BE2C (cell line): ENCODE data around the gene ATG2A.

Experiments used
- DNase-seq: peaks from one replicate; pipeline ENCODE4 v3.0.0-alpha.2; 2020
- H3K27me3 ChIP-seq: fragments of 250-450 bp; sonication (Bioruptor Pico); 2 replicates; pipeline ENCODE4 v1.5.1; 2020; ENCODE audit warnings: mild to moderate bottlenecking
- H3K36me3 ChIP-seq: fragments of 250-450 bp; sonication (Bioruptor Pico); 2 replicates; pipeline ENCODE4 v1.5.1; 2020; ENCODE audit warnings: mild to moderate bottlenecking
- H3K4me1 ChIP-seq: fragments of 250-450 bp; sonication (Bioruptor Pico); 2 replicates; pipeline ENCODE4 v1.5.1; 2020
- H3K4me3 ChIP-seq: 2 replicates; pipeline ENCODE4 v1.5.1; 2011; ENCODE audit warnings: low read depth, low read length
- H3K9me3 ChIP-seq: fragments of 250-450 bp; sonication (Bioruptor Pico); 2 replicates; pipeline ENCODE4 v1.5.1; 2020
- TF ChIP-seq, protein P1 (sequence below): IDR thresholded peaks from 2 replicates; pipeline ENCODE4 v1.5.1; 2012; ENCODE audit warnings: mild to moderate bottlenecking, low read depth, low read length

ATG2A gene

DNA sequence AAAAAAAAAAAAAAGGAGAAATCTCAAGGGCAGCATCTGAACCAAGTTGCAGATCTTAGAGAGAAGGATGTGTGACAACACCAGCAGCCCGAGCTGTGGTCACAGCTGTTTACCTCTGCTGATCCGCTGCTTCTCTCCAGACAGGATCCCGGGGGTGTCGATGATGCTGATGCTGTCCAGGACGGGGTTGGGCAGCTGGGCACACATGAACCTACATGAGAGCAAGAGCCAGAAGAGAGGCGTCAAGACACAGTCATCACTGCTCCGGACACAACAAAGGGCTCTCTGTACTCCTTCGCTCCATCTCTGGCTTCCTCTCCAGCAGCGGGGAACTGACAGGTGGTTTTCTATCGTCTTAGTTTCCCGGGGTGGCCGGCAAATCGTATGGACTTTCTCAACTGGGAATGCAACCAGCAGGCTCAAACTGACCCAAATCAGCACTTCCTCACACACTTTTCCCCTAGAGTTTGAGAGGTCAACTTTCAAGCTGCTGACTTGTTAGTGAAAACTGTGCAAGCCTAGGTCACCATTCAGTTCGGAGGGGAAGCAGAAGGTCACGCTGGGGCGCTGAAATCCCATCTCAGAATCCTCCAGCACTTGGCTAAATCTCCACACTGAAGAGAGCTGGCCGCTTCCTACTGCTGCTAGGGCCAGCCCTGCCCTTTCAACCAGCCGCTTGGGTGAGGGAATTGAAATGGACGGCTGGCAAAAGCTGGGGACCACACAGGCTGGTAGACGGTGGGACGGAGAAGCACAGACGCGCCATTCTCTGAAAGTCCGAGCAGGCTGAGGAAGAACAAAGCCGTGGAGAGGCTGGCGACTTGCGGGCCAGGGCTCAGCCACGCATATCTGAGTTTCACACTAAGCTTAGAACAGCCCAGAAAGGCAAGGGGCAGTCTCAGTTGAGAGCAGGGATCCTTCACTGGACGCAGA is 42.4 kb downstream of the ATG2A start:
- H3K4me1 ChIP-seq: peaks cover 7% of the 10 kb centered on the region
- H3K4me3 ChIP-seq: no peak overlapping the region
- no peaks in the 10 kb centered on the region for H3K27me3 ChIP-seq
- no peak for DNase-seq
- H3K9me3 ChIP-seq: no peaks in the 10 kb centered on the region
- TF ChIP-seq, protein P1, sequence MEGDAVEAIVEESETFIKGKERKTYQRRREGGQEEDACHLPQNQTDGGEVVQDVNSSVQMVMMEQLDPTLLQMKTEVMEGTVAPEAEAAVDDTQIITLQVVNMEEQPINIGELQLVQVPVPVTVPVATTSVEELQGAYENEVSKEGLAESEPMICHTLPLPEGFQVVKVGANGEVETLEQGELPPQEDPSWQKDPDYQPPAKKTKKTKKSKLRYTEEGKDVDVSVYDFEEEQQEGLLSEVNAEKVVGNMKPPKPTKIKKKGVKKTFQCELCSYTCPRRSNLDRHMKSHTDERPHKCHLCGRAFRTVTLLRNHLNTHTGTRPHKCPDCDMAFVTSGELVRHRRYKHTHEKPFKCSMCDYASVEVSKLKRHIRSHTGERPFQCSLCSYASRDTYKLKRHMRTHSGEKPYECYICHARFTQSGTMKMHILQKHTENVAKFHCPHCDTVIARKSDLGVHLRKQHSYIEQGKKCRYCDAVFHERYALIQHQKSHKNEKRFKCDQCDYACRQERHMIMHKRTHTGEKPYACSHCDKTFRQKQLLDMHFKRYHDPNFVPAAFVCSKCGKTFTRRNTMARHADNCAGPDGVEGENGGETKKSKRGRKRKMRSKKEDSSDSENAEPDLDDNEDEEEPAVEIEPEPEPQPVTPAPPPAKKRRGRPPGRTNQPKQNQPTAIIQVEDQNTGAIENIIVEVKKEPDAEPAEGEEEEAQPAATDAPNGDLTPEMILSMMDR: no peak
- H3K36me3 ChIP-seq: no peaks in the 10 kb centered on the region

DNA sequence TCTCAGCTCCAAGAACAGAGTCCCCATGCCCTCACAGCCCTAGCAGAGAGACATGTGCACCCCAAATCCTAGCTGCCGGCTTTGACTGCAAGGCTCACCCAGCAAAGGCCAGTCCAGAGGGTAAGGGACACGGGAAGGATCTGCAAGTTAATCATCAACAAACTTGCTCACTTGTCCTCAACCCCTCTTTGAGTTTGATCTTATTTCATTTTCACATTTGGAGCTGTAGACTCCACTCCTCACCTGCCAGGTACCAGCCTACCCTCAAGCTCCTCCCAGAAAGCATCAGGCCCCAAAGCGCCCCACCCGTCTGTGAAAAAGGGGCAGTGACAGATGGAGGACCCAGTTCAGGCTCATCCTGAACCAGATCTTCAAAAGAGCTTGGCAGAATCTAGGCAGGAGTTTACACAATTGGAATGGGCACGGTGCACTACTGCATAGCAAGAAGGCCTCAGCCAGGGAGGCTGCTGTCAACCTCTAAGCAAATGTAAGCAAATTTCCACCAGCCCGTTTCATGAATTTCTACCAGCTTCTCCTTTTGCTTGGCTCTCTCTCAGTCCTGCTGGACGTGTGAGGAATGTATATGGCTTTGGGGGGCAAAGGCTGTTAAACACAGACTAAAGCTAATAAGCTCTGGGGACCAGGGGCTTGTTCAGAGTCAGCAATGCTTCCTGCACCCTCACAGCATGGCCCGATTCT is 44.1 kb downstream of the ATG2A start:
- H3K9me3 ChIP-seq: no peaks in the 10 kb centered on the region
- H3K4me1 ChIP-seq: peaks cover 7% of the 10 kb centered on the region
- H3K36me3 ChIP-seq: no peaks in the 10 kb centered on the region
- no peaks in the 10 kb centered on the region for H3K27me3 ChIP-seq
- H3K4me3 ChIP-seq: no peak overlapping the region
- TF ChIP-seq, protein P1: no peak
- DNase-seq: no peak

DNA sequence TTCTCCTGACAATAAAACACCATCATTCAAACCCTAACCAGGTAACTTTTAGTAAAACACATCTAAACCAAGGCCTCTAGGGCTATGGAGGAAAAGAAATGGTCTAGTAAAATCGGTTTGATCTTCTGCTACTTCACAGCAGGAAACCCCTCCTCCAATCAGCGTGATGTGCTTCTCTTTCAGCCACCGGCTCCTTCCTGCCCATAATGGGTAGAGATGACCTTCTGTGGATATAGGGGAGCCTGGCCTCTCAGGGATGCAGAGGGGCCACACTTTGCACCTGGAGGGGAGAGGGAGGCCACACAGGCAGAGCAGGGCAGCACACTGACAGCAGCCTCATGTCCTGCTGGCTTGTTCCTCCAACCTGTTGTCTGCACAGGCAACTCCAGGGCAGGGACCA is 45.5 kb downstream of the ATG2A start:
- TF ChIP-seq, protein P1: no peak
- Histone ChIP-seq H3K4me3 (no peak overlapping the region), H3K27me3 (no peaks in the 10 kb centered on the region), H3K4me1 (peaks cover 7% of the 10 kb centered on the region), H3K36me3 (no peaks in the 10 kb centered on the region), H3K9me3 (no peaks in the 10 kb centered on the region)
- no peak for DNase-seq

DNA sequence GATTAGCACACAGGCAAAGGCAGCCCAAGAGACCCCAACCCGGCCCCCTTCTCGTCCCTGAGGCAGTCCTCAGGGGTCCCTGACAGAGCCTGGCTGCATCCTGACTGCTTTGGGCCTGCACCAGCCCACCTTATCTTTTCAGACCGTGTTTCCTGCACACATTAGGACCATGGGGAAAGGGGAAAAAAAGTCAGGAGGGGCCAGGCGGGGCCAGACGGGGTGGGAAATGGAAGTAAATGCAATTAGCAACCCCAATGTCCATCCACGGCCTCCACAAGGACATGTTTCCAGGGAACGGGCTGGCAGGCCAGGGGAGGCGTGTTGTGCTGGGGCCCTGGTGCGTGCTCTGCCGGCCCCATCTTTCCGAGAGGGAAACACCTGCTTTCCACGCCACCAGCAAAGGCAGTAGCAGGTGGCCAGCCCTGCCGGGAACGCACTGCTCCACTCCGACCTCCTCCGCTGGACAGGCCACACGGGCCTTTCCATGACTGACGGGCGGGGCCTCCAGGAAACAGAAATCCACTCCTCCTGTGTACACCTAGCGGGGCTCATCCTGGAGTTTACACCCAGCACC is 46.0 kb downstream of the ATG2A start:
- H3K4me3 ChIP-seq: no peak overlapping the region
- peaks cover 7% of the 10 kb centered on the region for H3K4me1 ChIP-seq
- DNase-seq: no peak
- TF ChIP-seq, protein P1: no peak
- H3K36me3 ChIP-seq: no peaks in the 10 kb centered on the region
- no peaks in the 10 kb centered on the region for H3K27me3 ChIP-seq
- no peaks in the 10 kb centered on the region for H3K9me3 ChIP-seq

DNA sequence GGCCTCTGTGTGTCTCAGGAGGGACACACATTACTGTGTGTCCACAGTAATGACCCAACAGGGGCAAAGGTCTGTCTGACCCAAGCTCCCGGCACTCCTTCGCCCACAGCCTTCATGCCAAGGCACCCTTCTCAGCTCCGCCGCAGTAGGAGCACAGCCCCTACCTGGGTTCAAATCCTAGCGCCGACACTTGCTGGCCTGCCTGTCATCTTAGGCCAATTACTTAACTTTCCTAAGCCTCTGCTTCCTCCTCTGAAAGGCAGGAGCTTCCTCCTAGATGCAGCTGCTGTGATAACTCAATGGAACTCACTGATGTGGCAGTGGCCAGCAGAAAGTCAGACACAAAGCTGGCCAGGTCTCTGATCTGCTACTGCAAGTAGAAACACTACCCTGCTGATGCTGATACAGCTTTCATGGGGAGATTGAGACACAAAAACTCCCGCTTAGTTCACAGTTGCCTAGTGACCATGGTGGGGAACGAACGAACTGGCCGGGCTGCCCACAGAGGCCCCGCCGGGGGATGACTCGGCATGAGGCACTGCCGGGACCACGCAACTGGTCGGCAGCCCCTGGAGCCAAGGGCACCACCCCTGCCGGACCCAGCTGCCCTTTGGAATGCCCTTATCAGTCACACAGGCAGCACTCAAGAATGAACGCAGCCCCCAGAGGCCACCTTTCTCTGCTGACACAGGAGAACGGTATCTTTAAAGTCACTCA is 46.7 kb downstream of the ATG2A start:
- H3K9me3 ChIP-seq: no peaks in the 10 kb centered on the region
- no peaks in the 10 kb centered on the region for H3K36me3 ChIP-seq
- no peak for DNase-seq
- H3K4me3 ChIP-seq: no peak overlapping the region
- TF ChIP-seq, protein P1: no peak
- no peaks in the 10 kb centered on the region for H3K27me3 ChIP-seq
- peaks cover 7% of the 10 kb centered on the region for H3K4me1 ChIP-seq
